CD4-positive, alpha-beta T cell treated with Interleukin-15 for 4 hours (primary cell): ENCODE measurements around the gene PGS1.
A peak's percentile ranks its signal among the peaks of the same experiment; 100 is the strongest.

Experiments used
- DNase-seq: peaks from one replicate; pipeline ENCODE4 v3.0.0-alpha.2; 2020; ENCODE audit warnings: low spot score

Gene PGS1

DNA sequence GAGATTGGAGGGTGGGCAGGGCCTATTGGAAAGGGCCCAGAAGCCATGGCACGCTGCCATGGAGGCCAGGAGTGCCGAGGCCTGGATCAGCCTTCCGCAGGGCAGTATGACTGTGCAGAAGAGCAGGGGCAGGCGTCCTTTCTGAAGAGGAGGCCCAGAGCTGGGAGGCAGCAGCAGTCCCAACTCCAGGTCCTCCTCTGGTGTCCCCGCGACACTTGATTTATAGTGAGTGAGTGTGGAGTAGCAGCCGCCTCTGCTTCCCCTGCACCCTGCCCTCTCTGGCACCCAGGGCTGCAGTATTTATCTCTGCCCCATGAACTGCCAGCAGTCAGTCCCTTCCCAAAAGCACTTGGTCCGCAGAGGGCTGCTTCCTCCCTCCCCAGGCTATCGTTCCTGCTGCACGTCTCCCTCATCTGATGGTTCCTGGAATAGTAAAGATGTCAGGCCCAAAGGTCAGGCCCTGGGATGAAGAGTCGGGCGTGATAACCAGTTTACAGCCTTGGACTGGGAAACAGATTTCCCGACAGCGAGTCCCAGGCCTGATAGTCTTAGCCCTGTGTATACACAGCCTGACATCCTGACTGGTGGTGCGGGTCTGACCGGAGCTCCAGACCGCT is 32.9 kb downstream of the PGS1 start:
- no peak for DNase-seq

DNA sequence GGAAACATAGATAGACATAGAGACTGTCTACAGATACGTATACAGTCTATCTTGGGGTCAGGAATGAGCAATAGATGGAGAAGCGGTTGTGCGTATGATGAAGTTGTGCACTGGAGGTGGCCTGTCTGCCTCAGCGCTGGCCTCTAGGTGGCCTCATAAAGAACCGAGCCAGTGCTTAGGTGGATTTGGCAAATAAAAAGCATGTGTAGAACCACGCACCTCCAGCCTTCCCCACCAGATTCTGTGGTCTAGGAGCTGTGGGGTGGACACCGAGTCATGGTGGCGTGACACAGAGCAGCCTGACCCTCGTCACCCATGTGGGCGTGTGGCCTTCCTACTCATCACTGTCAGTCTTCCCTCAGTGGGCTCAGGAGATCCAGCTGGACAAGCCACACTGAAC is 34.0 kb downstream of the PGS1 start:
- DNase-seq, result peak; percentile 30

- DNase-seq, result peak; percentile 33
Observed at GRCh38 chr17:78414178-78415162, 36.0 kb downstream of the PGS1 start.

- DNase-seq, result no peak
Observed at GRCh38 chr17:78415821-78416711, 37.6 kb downstream of the PGS1 start.

DNA sequence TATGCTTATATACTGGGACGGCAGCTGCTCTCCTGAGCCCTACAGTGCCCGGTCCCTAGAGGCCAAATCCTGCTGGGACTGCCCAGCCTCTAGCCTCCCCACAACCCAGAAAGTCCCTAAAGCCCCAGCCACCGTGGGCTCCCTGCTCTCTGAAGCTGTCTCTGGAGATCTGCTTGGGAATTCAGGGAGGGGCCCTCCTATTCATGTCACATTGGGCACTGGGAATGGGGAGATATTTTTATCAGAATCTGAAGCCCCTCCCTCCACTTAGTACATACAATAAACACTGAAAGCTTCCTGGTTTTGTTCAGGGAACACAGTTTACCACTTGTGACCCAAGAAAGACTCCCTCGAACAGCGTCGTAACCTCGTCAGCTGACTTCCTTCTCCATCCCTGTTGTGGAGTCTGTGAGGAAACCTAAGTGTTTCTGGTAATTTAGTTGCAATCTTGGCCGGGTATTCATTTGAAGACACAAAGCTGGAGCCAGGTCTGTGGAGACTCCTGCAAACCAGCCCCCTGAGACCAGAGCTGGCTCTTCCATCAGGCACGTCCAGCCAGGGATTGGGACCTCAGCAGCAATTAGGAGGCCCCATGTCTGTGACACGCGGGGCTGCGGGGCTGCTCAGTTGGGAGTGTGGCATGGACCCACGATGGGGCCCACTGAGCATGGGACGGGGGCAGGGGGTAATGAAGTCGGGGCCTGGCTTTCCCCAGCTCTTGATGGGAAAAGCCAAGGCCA is 38.5 kb downstream of the PGS1 start:
- DNase-seq, result no peak

DNA sequence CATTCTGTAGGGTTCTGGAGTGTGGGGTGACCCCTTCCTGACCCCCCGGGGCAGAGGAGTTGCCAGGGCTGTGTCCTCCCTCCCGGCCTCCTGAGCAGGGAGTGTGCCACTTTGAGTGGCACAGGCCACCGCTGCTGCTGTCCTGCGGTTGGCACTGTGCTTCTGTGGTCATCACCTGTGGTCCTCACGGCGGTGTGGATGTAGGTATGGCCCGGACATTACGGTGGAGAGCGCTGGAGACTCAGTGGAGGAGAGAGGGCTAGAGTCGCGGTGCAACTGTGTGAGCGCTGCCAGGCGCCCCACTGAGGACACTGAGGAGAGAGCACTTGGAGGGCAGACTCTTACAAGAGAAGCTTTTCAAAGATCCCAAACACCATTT is 39.1 kb downstream of the PGS1 start:
- no peak for DNase-seq

GRCh38 chr17:78418326-78419026 is 40.0 kb downstream of the PGS1 start:
- DNase-seq, result no peak

- DNase-seq, result no peak
Observed at GRCh38 chr17:78419970-78420815, 41.7 kb downstream of the PGS1 start.

GRCh38 chr17:78421084-78421533 is 42.7 kb downstream of the PGS1 start:
- DNase-seq, result no peak

GRCh38 chr17:78421534-78422266 is 43.3 kb downstream of the PGS1 start:
- DNase-seq, result peak; percentile 75

DNA sequence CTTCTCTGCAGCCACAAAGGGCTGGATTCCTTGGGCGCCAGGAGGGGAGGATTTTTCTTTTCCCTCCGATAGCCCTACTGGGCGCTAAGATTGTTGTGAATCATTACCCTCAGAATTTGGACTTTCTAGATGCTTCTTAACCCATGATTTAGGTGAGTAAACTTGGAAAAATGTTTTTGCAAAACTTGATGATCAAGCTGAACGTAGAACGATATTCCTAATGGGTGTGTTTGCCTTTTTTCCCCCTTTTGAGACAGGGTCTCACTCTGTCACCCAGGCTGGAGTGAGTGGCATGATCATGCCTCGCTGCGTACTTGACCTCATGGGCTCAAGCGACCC is 43.8 kb downstream of the PGS1 start:
- DNase-seq, result no peak

DNA sequence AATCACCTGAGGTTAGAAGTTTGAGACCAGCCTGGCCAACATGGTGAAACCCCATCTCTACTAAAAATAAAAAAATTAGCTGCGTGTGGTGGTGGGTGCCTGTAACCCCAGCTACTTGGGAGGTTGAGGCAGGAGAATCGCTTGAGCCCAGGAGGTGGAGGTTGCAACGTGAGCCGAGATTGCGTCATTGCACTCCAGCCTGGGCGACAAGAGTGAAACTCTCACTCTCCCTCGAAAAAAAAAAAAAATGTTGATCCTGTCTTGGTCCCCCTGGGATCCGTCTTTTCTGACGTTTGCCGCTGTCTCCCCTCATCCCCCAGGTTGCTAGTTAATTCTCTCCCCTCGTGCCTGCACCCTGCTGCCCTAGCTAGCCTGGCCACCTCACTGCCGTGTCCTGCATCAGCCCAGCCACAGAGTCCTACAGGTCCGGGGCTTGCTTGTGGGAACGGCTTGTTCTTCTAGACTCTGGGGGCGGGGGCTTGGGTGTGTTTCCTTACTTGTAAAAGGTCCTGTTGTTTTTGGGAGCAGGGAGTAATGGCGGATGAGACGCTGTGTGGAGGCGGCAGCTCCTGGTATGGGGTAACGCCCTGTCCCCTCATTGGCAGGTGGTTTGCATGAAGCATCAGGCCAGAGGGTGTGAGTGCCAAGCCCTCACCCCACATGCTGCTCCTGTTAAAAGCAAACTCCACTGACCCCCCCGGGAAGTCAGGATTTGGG is 44.6 kb downstream of the PGS1 start:
- no peak for DNase-seq

- no peak for DNase-seq
Observed at GRCh38 chr17:78423961-78424675, 45.7 kb downstream of the PGS1 start.

GRCh38 chr17:78425429-78425828 is 47.0 kb downstream of the PGS1 start:
- DNase-seq, result no peak

DNA sequence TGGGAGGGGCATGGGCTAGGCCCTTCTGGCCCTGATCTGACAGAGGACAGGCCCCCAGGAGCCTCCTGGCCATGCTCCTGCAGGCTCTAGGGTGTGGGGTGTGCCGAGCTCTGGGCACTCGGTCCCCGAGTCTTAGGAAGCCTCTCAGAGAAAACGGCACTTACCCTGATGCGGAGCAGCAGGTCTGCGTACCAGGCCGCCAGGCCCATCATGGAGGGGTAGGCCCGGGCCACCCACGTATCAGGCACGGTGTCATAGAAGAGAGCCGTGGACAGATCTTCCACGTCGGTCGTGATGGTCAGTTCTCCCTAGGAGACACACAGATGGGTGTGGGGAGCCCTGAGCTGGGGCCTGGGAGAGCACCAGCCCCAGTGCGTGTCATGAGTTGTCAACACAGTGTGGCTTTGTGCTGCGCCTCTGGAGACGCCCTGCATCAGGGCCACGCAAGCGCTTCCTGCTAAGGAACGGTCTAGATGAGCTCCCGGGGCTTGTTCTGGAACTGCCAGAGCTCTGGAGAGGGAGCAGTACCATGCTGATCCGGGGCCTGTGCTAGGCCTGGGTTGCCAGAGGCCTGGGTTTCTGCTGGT is 47.9 kb downstream of the PGS1 start:
- DNase-seq, result no peak

DNA sequence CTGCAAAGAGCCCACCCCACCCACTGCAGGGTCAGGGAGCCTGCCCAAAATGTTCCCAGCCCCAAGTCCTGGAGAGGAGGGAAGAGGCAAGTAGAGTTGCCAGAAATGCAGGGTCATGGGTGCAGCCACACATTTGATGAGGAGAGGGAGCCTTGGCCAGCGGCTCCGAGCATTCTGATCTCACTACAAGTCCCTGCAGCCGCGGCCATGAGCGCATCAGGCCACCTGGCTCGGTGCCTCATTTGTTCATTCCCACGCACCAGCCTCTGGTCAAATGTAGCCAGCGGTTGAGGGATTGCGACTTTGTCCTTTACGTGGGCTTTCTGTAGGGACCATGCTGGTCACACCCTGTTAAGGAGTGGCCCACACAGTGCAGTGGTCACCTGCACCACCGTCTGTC is 48.7 kb downstream of the PGS1 start:
- DNase-seq, result no peak

- no peak for DNase-seq
Observed at GRCh38 chr17:78428025-78428575, 49.7 kb downstream of the PGS1 start.
